Bronchial epithelial cell (primary cell): ENCODE results near the gene GSTM1. TPM values are rescaled to one million over a fixed set of nuclear protein-coding genes. Genes with fewer than 3 reads are reported as not detected.
A peak's percentile ranks its signal among the peaks of the same experiment; 100 is the strongest.
"Not testable (repeated sequence)": the region's sequence is repeated elsewhere in the genome, so short reads cannot be mapped to it uniquely, and the experiment has no call there.

Source experiments
- DNase-seq: peaks from one replicate; pipeline ENCODE4 v3.0.0-alpha.2; 2010; ENCODE audit warnings: low read depth
- FAIRE-seq: peaks from 2 replicates; lab custom pipeline; 2011; peaks lifted over from hg19 to GRCh38; lab: Jason Lieb, UNC
- H3K27me3 ChIP-seq: 2 replicates; pipeline ENCODE4 v1.5.1; 2011; ENCODE audit warnings: low read length; ENCODE audit not compliant: control insufficient read depth, insufficient read depth
- H3K36me3 ChIP-seq: 2 replicates; pipeline ENCODE4 v1.5.1; 2011; ENCODE audit warnings: low read length; ENCODE audit not compliant: control insufficient read depth, insufficient read depth
- H3K4me3 ChIP-seq: 2 replicates; pipeline ENCODE4 v1.5.1; 2011; ENCODE audit warnings: mild to moderate bottlenecking, low read depth, low read length, control low read depth
- total RNA-seq: library from RNA; depleted of rRNA; stranded (reverse); fragments of >200 nt; gene quantifications from 2 replicates; pipeline ENCODE4 v1.2.1, GENCODE V29; 2014
- TF ChIP-seq, protein P1 (sequence below): IDR thresholded peaks from 2 replicates; pipeline ENCODE4 v1.5.1; 2011; ENCODE audit warnings: mild to moderate bottlenecking, moderate library complexity, low read length, control low read depth, inconsistent platforms; ENCODE audit not compliant: insufficient read depth, severe bottlenecking

The GSTM1 gene
- total RNA-seq, 1 donor from 2014 or later, result 2.6 TPM

DNA sequence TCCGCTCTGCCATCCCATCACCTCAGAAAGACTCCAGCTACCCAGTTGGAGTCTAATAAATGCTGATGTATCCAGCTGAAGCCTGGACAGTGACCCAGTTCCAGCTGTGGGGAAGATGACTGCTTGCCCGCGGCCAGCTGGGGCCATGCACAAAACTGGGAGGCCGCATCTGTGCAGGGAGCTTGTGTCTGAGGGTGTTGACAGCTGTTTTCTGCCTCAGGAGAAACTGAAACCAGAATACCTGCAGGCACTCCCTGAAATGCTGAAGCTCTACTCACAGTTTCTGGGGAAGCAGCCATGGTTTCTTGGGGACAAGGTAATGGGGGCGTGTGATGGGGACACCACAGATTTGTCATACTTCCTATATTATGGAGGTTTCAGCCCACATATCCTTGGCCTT lies 16.6 kb upstream of the GSTM1 start:
- Histone ChIP-seq H3K27me3 (no peaks in the 10 kb centered on the region), H3K4me3 (no peak overlapping the region), H3K36me3 (no peaks in the 10 kb centered on the region)
- no peak for FAIRE-seq
- DNase-seq, result no peak
- TF ChIP-seq, protein P1, sequence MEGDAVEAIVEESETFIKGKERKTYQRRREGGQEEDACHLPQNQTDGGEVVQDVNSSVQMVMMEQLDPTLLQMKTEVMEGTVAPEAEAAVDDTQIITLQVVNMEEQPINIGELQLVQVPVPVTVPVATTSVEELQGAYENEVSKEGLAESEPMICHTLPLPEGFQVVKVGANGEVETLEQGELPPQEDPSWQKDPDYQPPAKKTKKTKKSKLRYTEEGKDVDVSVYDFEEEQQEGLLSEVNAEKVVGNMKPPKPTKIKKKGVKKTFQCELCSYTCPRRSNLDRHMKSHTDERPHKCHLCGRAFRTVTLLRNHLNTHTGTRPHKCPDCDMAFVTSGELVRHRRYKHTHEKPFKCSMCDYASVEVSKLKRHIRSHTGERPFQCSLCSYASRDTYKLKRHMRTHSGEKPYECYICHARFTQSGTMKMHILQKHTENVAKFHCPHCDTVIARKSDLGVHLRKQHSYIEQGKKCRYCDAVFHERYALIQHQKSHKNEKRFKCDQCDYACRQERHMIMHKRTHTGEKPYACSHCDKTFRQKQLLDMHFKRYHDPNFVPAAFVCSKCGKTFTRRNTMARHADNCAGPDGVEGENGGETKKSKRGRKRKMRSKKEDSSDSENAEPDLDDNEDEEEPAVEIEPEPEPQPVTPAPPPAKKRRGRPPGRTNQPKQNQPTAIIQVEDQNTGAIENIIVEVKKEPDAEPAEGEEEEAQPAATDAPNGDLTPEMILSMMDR, result no peak

DNA sequence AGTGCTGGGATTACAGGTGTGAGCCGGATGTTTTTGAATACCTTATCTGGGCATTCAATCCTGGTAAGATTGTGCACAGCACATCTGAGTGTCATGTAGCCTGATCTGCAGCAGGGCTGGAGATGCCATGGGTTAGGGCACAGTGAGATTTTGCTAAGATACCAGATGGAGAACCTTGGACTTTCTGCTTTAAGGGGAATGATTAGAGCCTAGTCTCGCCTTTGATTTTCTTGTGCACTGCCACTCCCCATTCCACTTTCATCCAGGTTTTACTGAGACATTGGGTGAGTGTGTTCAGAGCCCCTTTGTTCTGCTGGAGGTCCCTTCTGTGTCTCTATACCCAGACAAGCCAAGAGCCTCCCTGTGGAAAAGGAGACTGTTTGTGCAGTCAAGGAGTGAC lies 13.8 kb upstream of the GSTM1 start:
- not testable (repeated sequence) for DNase-seq, H3K4me3 ChIP-seq, H3K36me3 ChIP-seq, FAIRE-seq, H3K27me3 ChIP-seq

DNA sequence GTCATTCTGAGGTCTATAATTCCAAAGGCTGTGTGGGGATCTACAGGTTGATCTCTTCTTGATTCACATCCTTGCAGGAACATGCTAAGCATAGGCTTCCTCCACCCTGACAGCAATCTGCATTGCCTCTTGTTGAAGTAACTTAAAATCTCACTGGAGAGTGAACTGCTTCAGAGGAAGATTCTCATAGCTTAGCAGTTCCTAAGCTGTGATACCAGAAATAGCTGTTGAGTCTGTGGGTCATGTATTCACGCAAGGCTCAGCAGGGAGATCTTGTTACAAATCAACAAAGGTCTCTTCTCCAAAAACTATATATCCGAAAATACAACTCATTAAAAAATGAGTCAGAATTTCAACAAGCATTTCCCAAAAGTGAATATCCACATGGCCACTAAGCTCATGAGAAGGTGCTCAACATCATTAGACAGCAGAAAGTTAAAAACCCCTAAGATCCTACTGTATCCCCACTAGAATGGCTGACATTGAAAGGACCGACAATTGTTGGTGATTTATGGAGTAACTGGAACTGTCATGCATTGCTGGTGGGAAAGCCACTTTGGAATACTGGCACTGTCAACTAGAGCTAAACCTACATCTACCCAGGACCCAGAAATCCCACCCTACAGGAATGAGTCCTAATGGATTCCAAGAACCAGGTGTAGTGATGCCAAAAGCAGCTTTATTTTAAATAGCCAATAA lies 10.8 kb upstream of the GSTM1 start:
- not testable (repeated sequence) for FAIRE-seq, DNase-seq, H3K27me3 ChIP-seq, H3K4me3 ChIP-seq, H3K36me3 ChIP-seq

DNA sequence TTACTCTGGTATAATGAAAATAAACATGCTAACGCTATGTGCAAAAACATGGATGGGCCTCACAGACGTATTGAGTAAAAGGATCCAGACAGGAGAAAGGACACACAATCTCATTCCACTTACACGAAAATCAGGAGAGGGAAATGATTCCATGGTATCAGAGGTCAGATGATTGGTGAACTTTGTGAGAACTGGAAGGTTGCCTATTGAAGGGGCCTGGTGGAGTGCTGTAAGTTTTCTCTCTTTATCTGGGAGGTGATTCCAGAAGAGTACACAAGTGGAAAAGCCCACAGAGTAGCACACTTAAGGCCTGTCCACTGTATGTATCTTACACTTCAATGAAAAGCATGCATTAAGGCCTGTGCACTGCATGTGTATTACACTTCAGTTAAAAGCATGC lies 10.2 kb upstream of the GSTM1 start:
- TF ChIP-seq, protein P1, result no peak
- no peak for FAIRE-seq

DNA sequence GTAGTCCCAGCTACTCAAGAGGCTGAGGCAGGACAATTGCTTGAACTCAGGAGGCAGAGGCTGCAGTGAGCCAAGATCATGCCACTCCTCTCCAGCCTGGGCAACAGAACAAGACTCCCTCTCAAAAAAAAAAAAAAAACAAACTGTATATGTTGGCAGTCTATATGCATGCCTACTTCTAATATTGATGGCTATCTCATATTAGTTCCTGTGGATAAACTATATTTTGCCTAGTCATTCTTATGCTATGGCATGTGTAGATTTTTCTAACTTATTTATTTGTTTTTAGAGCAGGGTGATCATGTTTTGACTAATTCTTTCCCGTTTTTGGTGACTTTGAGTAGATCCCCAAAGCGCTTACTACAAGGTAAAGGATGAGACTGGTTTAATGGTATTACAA lies 9.0 kb upstream of the GSTM1 start:
- not testable (repeated sequence) for H3K27me3 ChIP-seq, H3K36me3 ChIP-seq, FAIRE-seq, H3K4me3 ChIP-seq, DNase-seq

More for the DNA sequence above, 10.2 kb upstream of the GSTM1 start:
- DNase-seq, result no peak
- H3K4me3 ChIP-seq, result no peak overlapping the region
- H3K27me3 ChIP-seq, result no peaks in the 10 kb centered on the region
- H3K36me3 ChIP-seq, result no peaks in the 10 kb centered on the region

DNA sequence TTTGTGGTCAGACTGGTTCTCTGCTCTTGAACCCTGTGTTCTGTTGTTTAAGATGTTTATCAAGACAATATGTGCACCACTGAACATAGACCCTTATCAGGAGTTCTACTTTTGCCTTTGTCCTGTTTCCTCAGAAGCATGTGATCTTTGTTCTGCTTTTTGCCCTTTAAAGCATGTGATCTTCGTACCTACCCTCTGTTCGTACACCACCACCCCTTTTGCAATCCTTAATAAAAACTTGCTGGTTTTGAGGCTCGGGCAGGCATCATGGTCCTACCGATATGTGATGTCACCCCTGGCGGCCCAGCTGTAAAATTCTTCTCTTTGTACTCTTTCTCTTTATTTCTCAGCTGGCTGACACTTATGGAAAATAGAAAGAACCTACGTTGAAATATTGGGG lies 2.8 kb upstream of the GSTM1 start:
- H3K36me3 ChIP-seq, FAIRE-seq, DNase-seq, H3K4me3 ChIP-seq, H3K27me3 ChIP-seq: not testable (repeated sequence)

DNA sequence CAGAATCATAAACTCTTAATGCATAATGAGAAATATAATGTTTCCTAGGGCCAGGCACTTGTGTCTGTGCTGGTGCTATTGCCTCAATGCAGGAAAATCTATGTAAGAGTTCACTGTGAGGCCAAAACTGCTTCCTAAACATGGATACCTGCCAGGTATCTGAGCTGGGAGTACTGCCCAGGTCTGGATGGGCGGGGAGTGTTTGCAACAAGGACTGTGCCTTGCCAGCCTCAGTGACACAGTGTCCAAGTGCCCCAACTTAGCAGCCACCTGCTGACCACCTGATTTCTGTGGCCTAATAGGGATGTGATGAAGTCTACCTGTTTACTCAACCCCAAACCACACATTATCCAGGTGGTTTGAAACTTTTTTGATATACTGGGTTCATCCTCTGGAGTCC lies 2.2 kb upstream of the GSTM1 start:
- not testable (repeated sequence) for H3K36me3 ChIP-seq, H3K27me3 ChIP-seq, H3K4me3 ChIP-seq, DNase-seq, FAIRE-seq

DNA sequence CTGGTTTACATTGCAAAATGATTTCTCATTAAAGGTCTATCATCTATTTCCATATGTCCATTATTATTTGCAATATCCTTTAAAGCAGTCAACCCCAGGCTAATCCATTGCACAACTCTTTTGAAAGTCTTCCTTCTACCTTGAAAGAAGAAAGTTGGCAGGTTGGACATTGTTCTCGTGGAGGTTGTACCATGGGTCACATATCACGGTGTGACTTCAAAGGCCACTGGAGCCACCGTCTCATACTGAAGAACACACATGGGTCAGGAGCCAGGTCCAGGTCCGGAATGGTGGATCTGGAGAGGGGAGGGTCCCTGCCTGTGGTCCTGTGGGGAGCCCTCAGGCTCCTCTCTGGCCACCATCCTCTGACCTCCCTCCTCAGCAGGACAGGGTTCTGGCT lies 1.7 kb upstream of the GSTM1 start:
- FAIRE-seq, DNase-seq, H3K4me3 ChIP-seq, H3K36me3 ChIP-seq, H3K27me3 ChIP-seq: not testable (repeated sequence)

DNA sequence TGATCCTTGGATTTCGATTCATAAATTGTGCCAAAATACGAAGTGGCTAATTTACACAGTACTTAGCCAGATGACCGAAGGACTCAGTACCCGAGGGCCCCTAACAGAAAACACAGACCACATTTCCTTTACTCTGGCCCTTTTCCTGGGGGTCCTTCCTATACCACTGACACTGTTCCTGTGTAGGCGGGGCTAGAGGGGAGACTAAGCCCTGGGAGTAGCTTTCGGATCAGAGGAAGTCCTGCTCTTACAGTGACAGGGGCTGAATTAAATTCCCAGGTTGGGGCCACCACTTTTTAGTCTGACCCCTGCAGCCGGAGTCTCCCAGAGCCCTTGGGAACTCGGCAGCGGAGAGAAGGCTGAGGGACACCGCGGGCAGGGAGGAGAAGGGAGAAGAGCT lies 508 bp upstream of the GSTM1 start:
- FAIRE-seq, DNase-seq, H3K36me3 ChIP-seq, H3K27me3 ChIP-seq: not testable (repeated sequence)
- peak overlapping the region; percentile 28 for H3K4me3 ChIP-seq
